Stimulated activated naive B cell treated with anti-CD40 and anti-IgM and Interleukin-4, amounts not matched to agents 10 μg/mL and 1 μg/mL and 100 μg/mL, for 72 hours (primary cell): Measurements from ENCODE around the gene PPFIA4.

ENCODE experiments used
- ATAC-seq, 2 donors: fragments of 150-1000 bp; cut with Tn5 transposase; replicated peaks; 2 replicates each; pipeline ENCODE4 v1.10.0; 2021; ENCODE audit warnings: moderate library complexity in 1 of 2
- DNase-seq: peaks from one replicate; pipeline ENCODE4 v3.0.0; 2021
- H3K27ac Mint-ChIP-seq: one replicate; pipeline ENCODE4 v1.8.0; 2022; ENCODE audit warnings: mild to moderate bottlenecking, mixed read lengths
- H3K27me3 Mint-ChIP-seq, 2 donors: one replicate each; pipeline ENCODE4 v1.8.0; 2022; ENCODE audit warnings: mixed read lengths in 2 of 2
- H3K36me3 Mint-ChIP-seq, 2 donors: one replicate each; pipeline ENCODE4 v1.8.0; 2022; ENCODE audit warnings: mixed read lengths in 2 of 2, mild to moderate bottlenecking in 1 of 2
- H3K4me1 Mint-ChIP-seq, 2 donors: one replicate each; pipeline ENCODE4 v1.8.0; 2022; ENCODE audit warnings: mixed read lengths in 2 of 2, mild to moderate bottlenecking in 1 of 2
- H3K4me3 Mint-ChIP-seq, 2 donors: one replicate each; pipeline ENCODE4 v1.8.0; 2022; ENCODE audit warnings: mild to moderate bottlenecking in 2 of 2, mixed read lengths in 2 of 2, moderate library complexity in 1 of 2
- H3K9me3 Mint-ChIP-seq, 2 donors: one replicate each; pipeline ENCODE4 v1.8.0; 2022; ENCODE audit warnings: mixed read lengths in 2 of 2, mild to moderate bottlenecking in 1 of 2

The PPFIA4 gene

DNA sequence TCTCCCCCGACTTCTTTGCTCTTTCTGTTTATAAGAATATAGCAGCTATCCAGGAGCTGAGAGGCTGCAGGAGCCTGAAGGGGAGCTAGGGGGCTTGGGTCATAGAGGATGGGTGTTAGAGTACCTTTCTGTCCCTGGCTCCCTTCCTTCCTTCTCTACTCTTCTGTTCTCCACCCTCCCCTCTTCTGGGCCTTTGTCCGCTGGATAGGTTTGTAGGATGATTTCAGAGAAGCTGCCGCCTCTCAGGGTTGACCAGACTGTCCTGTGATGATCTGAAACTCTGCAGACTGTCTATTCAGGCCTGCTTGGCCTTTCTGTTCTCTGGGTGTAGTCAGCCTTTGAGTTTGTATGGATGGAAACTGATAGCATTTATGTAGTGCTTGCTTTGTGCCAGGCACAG is 26.3 kb downstream of the PPFIA4 start:
- no peaks in the 10 kb centered on the region for H3K36me3 Mint-ChIP-seq
- H3K27me3 Mint-ChIP-seq, result peaks cover 31 to 40% of the 10 kb centered on the region in 2 donors
- H3K9me3 Mint-ChIP-seq, result no peaks in the 10 kb centered on the region
- no peak overlapping the region for H3K27ac Mint-ChIP-seq
- no peak for DNase-seq
- ATAC-seq, result no peak
- peaks cover under 1 to 8% of the 10 kb centered on the region in 2 donors for H3K4me1 Mint-ChIP-seq
- H3K4me3 Mint-ChIP-seq, result no peak overlapping the region

DNA sequence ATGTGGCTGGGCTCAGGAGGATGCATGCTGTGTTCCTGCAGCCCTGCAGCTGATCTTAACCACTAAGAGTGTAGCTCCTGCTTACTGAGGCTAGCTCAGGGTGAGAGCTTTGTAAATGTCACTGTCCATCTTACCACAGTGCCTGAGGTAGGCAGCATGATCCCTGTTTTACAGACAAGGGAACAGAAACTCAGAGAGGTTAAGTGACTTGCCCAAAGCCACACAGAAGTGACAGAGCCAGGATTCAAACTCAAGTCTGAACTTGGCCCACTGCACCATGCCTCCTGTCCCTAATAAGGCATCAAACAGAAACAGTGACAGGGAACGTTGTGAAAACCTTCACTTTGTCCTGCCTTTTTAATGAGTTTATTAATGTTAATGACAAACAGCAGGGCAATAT is 27.9 kb downstream of the PPFIA4 start:
- Mint-ChIP-seq H3K27me3 (peaks cover 31 to 35% of the 10 kb centered on the region in 2 donors), H3K4me1 (peaks cover 8 to 14% of the 10 kb centered on the region in 2 donors), H3K9me3 (no peaks in the 10 kb centered on the region), H3K4me3 (no peak overlapping the region), H3K36me3 (no peaks in the 10 kb centered on the region), H3K27ac (no peak overlapping the region)
- no peak for DNase-seq
- no peak for ATAC-seq

DNA sequence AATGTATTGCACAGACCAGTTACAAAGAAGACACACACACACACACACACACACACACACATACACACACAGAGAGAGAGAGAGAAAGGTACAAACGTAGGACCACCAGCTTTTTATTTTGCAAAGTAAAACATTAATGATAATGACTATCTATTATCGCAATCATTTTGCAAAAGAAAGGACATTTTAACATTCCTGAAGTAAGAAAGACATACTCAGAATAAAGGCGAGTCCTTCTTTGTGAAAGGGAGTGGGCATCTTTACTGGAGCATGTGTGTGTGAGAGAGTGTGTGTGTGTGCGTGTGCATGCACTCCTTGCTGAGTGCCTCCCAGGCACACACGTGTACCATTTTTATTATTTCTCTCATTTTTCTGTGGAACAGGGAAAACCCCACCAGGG is 28.4 kb downstream of the PPFIA4 start:
- Mint-ChIP-seq H3K36me3 (no peaks in the 10 kb centered on the region), H3K4me3 (no peak overlapping the region), H3K27ac (no peak overlapping the region), H3K4me1 (peaks cover 8 to 16% of the 10 kb centered on the region in 2 donors), H3K27me3 (peaks cover 31 to 35% of the 10 kb centered on the region in 2 donors), H3K9me3 (no peaks in the 10 kb centered on the region)
- DNase-seq (no peak), ATAC-seq (no peak)

DNA sequence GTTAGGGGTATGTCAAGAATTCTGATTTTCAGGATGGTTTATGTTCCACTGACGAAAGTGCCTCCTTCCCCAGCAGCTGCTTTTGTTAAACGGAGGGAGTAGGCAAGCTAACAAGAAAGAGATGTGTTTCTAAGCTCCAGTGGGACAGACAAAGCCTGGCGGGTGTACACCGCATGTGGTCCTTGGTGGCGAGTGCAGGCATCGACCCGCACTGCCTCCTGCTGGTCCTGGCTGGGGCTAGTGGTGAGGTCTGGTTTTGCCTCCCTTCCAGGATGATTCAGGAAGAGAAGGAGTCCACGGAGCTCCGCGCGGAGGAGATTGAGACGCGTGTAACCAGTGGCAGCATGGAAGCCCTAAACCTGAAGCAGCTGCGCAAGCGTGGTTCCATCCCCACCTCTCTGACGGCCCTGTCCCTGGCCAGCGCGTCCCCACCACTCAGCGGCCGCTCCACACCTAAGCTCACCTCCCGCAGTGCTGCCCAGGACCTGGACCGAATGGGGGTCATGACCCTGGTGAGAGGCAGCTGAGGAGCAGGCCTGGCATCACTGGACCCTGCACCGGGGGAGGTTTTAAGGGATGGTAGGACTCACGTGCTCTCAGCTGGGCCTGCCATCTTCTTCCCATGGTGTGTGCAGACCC is 29.0 kb downstream of the PPFIA4 start:
- no peak for DNase-seq
- Mint-ChIP-seq H3K9me3 (no peaks in the 10 kb centered on the region), H3K4me1 (peaks cover 8 to 16% of the 10 kb centered on the region in 2 donors), H3K4me3 (no peak overlapping the region), H3K27ac (no peak overlapping the region), H3K27me3 (peaks cover 30 to 39% of the 10 kb centered on the region in 2 donors), H3K36me3 (no peaks in the 10 kb centered on the region)
- ATAC-seq, result no peak

DNA sequence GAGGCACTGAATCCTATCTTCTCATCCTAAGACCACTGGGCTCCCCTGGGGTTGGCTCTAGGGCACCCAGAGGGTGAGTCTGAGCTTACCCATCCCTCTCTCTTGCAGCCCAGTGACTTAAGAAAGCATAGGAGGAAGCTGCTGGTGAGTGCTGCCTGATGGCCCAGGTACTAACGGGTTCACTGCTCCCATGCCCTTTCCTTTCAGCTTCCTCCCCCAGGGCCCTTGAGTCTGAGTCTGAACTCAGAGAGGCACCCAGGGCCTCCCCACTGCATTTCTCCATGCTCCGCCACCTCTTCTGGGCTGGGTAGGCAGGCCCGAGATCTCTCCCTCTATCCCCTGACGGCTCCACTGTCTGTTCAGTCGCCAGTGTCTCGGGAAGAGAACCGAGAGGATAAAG is 29.7 kb downstream of the PPFIA4 start:
- peak; percentile 54 to 62 for ATAC-seq
- no peak for DNase-seq

DNA sequence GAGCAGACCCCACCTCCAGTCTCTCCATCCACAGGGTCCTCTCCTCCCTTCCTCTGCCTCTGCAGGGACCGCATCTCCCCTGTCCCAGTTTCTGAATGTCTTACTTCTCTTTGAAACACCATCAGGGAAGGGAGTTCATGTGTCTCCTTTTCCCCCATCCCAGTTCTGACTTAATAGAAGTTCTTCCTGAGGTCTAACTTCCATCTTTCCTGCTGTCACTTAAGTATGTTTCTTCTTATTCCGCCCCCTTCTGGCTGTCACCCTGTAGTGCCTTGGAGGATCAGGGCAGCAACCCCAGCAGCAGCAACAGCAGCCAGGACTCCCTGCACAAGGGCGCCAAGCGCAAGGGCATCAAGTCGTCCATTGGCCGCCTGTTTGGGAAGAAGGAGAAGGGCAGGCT is 30.2 kb downstream of the PPFIA4 start:
- peaks cover 20 to 38% of the 10 kb centered on the region in 2 donors for H3K27me3 Mint-ChIP-seq
- ATAC-seq (no peak), DNase-seq (no peak)
- no peaks in the 10 kb centered on the region for H3K9me3 Mint-ChIP-seq
- no peak overlapping the region for H3K27ac Mint-ChIP-seq
- H3K36me3 Mint-ChIP-seq, result no peaks in the 10 kb centered on the region
- H3K4me3 Mint-ChIP-seq, result no peak overlapping the region
- H3K4me1 Mint-ChIP-seq, result peaks cover 8 to 15% of the 10 kb centered on the region in 2 donors

More for the DNA sequence above, 29.7 kb downstream of the PPFIA4 start:
- H3K4me3 Mint-ChIP-seq, result no peak overlapping the region
- peaks cover 24 to 42% of the 10 kb centered on the region in 2 donors for H3K27me3 Mint-ChIP-seq
- H3K4me1 Mint-ChIP-seq, result peaks cover 8 to 16% of the 10 kb centered on the region in 2 donors
- no peak overlapping the region for H3K27ac Mint-ChIP-seq
- no peaks in the 10 kb centered on the region for H3K36me3 Mint-ChIP-seq
- no peaks in the 10 kb centered on the region for H3K9me3 Mint-ChIP-seq

DNA sequence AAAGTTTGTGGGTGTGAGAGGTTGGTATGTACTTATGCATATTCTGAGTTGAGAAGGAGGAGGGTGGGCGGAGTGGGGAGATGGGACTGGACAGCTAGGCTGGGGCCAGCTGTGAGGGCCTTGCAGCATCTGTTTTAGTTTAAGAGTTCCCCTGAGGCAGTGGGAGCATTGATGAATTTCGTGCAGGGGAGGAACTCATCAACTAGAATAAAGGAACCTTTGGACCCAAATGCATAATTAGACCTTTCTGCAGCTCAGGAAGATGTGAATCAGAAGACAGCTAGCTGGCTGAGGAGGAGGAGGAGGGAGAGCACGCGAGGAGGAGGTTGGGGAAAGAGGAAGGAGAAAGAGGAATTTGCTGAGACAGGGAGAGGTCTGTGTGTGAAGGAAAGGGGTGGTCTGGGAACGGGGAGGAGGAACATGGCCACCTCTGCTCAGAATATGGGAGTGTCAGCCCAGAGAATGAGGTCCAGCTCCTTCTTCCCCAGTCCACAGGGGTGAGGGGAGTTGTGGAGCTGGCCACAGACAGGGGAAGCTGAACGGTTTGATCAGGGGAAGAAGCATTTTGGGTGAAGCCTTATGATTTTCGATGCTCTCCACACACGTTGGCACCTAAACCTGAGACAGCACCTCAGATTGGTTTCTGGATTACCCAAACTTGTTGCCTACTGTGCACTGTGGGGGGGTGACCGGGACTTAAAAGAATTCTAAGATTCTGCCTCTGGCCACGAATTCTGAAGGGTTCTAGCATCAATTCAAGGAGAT is 31.8 kb downstream of the PPFIA4 start:
- H3K4me3 Mint-ChIP-seq, result no peak overlapping the region

DNA sequence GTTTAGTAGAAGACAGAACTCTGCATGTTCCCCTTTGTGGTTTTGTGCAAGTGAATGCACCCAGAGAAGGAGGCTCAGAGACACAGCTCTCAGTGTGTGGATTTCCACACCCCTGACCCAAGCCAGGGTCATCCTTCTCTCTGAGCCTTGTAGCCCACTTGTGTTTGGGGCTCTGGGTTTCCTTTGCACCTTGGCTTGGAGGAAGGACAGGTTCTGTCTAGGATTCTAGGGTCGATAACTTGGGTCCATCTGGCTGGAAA is 32.3 kb downstream of the PPFIA4 start:
- no peak overlapping the region for H3K4me3 Mint-ChIP-seq
- DNase-seq (no peak), ATAC-seq (no peak)
- H3K27ac Mint-ChIP-seq, result no peak overlapping the region
- H3K4me1 Mint-ChIP-seq, result peaks cover 8 to 13% of the 10 kb centered on the region in 2 donors
- no peaks in the 10 kb centered on the region for H3K9me3 Mint-ChIP-seq
- no peaks in the 10 kb centered on the region for H3K36me3 Mint-ChIP-seq
- H3K27me3 Mint-ChIP-seq, result peaks cover 14 to 26% of the 10 kb centered on the region in 2 donors

More for the DNA sequence above, 31.8 kb downstream of the PPFIA4 start:
- H3K9me3 Mint-ChIP-seq, result no peaks in the 10 kb centered on the region
- ATAC-seq, result no peak
- peaks cover 14 to 26% of the 10 kb centered on the region in 2 donors for H3K27me3 Mint-ChIP-seq
- H3K36me3 Mint-ChIP-seq, result no peaks in the 10 kb centered on the region
- no peak for DNase-seq
- peaks cover 8 to 13% of the 10 kb centered on the region in 2 donors for H3K4me1 Mint-ChIP-seq
- no peak overlapping the region for H3K27ac Mint-ChIP-seq

DNA sequence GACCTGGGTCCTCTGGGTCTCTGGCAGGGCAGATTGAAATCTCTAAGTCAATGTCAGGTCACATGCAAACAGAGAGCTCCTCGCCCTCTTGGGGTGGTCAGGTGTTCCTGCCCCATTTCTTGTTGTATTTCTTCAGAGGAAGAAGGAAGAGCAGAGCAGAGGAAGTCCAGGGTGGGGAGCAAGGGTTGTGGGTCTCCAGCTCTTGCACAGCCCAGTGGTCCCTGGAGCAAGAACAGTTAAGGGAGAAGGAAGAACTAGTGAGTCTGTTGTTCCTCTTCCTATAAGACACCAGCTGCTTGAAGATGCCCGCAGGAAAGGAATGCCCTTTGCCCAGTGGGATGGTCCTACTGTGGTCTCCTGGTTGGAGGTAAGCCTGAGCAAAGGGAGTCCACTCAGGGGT is 33.2 kb downstream of the PPFIA4 start:
- no peaks in the 10 kb centered on the region for H3K36me3 Mint-ChIP-seq
- no peak for ATAC-seq
- peaks cover 14 to 26% of the 10 kb centered on the region in 2 donors for H3K27me3 Mint-ChIP-seq
- no peak overlapping the region for H3K27ac Mint-ChIP-seq
- no peak for DNase-seq
- no peak overlapping the region for H3K4me3 Mint-ChIP-seq
- peaks cover 8 to 13% of the 10 kb centered on the region in 2 donors for H3K4me1 Mint-ChIP-seq
- no peaks in the 10 kb centered on the region for H3K9me3 Mint-ChIP-seq

DNA sequence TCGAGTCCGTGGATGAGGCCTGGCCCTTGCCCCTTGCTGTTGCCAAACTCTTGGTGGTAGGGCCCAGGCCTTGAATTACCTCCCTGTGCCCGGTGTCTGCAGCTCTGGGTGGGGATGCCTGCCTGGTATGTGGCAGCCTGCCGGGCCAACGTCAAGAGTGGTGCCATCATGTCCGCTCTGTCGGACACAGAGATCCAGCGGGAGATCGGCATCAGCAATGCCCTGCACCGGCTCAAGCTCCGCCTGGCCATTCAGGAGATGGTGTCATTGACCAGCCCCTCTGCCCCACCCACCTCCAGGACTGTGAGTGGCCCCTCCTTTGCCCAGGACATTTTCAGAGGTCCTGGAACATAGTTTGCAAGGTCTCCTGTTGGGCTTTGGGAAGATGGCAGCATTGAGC is 33.8 kb downstream of the PPFIA4 start:
- H3K4me3 Mint-ChIP-seq, result no peak overlapping the region
- no peaks in the 10 kb centered on the region for H3K9me3 Mint-ChIP-seq
- peaks cover 14 to 26% of the 10 kb centered on the region in 2 donors for H3K27me3 Mint-ChIP-seq
- H3K27ac Mint-ChIP-seq, result no peak overlapping the region
- H3K36me3 Mint-ChIP-seq, result no peaks in the 10 kb centered on the region
- peaks cover 8 to 13% of the 10 kb centered on the region in 2 donors for H3K4me1 Mint-ChIP-seq
- DNase-seq (no peak), ATAC-seq (no peak)

DNA sequence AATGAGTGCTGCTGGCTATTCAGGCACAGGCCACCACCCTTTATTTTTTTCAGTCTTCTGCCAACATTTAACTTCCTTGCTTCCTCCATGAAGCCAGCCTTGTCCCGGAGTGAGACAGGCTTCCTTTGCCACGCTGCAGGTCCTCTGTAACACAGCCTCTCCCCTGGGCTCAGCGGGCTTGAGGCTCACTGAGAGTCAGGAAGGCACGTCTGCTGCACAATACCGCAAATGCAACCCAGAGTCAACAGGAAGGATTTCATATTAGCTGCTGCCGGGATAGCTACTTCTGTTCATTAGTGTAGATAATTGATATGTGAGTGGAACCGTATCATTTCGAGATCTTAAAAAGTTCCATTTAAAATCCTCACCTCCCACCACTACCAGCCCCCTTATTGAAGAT is 37.0 kb downstream of the PPFIA4 start:
- Mint-ChIP-seq H3K27me3 (peaks cover 6 to 21% of the 10 kb centered on the region in 2 donors), H3K9me3 (no peaks in the 10 kb centered on the region), H3K4me1 (peaks cover 6 to 8% of the 10 kb centered on the region in 2 donors), H3K27ac (no peak overlapping the region), H3K4me3 (no peak overlapping the region), H3K36me3 (no peaks in the 10 kb centered on the region)
- no peak for ATAC-seq
- no peak for DNase-seq

DNA sequence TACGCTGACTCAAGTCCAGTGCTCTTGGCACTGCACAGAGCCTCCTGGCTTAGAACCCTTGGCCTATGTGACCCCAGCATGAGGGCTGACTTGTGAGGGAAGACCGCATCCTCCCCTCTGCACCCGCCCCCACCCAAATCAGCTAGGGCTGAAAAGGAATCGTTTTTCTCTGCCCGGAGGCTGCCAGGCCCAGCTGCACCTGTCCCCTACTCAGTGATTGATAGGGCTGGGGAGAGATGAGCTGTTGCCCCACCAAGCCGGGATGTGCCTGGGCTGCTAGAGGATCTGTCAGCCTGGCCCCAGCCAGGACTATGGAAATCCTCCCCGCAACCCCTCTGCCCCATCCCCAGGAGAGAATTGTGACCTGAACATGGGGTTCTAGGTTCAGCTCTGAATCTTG is 38.9 kb downstream of the PPFIA4 start:
- no peaks in the 10 kb centered on the region for H3K9me3 Mint-ChIP-seq
- peaks cover 6 to 16% of the 10 kb centered on the region in 2 donors for H3K27me3 Mint-ChIP-seq
- ATAC-seq (no peak), DNase-seq (no peak)
- H3K36me3 Mint-ChIP-seq, result no peaks in the 10 kb centered on the region
- H3K4me1 Mint-ChIP-seq, result peaks cover 14 to 26% of the 10 kb centered on the region in 2 donors
- no peak overlapping the region for H3K4me3 Mint-ChIP-seq
- no peak overlapping the region for H3K27ac Mint-ChIP-seq

DNA sequence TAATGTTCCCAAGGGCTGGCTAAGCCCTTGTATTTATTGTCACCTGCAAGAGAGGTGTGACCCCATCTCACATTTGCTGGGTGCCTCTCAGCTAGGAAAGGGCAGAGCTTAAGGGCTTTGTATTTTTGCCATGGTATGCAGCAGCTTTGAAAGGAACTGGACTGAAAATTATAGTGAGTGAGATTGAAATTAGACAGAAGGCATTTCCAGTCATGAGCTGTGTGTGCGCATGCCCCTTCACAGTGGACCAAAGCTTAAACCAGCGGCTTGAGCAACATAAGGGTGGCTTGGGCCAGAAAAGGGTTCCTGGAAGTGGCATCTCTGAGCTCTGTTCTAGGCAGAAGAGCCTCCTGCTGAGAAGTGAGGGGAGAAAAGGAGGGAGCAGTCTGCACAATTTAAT is 39.7 kb downstream of the PPFIA4 start:
- no peak for ATAC-seq
- Mint-ChIP-seq H3K4me3 (no peak overlapping the region), H3K27me3 (peaks cover 6 to 11% of the 10 kb centered on the region in 2 donors), H3K9me3 (no peaks in the 10 kb centered on the region), H3K4me1 (peaks cover 14 to 26% of the 10 kb centered on the region in 2 donors), H3K27ac (no peak overlapping the region), H3K36me3 (no peaks in the 10 kb centered on the region)
- no peak for DNase-seq

DNA sequence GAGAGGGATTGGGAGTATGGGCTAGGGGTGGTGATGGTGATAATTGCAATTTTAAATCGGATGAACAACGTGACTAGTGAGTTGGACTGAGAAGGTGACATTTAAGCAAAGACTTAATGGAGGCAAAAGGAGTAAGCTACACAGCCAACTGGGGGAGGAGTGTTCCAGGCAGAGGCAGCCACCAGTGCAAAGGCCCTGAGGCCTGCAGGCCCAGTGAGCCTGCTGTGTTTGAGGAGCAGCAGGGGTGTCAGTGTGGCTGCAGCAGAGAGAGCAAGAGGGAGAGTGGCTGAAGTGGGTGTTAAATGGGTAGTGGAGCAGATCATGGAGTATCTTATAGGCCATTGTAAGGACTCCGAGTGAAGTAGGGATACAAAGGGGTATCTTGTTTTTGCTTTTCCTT is 40.7 kb downstream of the PPFIA4 start:
- Mint-ChIP-seq H3K9me3 (no peaks in the 10 kb centered on the region), H3K27ac (no peak overlapping the region), H3K27me3 (peaks cover 6 to 9% of the 10 kb centered on the region in 2 donors), H3K4me1 (peaks cover 14 to 26% of the 10 kb centered on the region in 2 donors), H3K4me3 (no peak overlapping the region), H3K36me3 (no peaks in the 10 kb centered on the region)
- ATAC-seq (no peak), DNase-seq (no peak)
